ENCODE measurements around the gene OCA2. TPM values are rescaled to one million over a fixed set of nuclear protein-coding genes. Genes with fewer than 3 reads are reported as not detected.
A peak's percentile ranks its signal among the peaks of the same experiment; 100 is the strongest.
"Not testable (repeated sequence)": the region's sequence is repeated elsewhere in the genome, so short reads cannot be mapped to it uniquely, and the experiment has no call there.

The OCA2 gene
- total RNA-seq, 1 donor from 2014 or later: 1.2 TPM

DNA sequence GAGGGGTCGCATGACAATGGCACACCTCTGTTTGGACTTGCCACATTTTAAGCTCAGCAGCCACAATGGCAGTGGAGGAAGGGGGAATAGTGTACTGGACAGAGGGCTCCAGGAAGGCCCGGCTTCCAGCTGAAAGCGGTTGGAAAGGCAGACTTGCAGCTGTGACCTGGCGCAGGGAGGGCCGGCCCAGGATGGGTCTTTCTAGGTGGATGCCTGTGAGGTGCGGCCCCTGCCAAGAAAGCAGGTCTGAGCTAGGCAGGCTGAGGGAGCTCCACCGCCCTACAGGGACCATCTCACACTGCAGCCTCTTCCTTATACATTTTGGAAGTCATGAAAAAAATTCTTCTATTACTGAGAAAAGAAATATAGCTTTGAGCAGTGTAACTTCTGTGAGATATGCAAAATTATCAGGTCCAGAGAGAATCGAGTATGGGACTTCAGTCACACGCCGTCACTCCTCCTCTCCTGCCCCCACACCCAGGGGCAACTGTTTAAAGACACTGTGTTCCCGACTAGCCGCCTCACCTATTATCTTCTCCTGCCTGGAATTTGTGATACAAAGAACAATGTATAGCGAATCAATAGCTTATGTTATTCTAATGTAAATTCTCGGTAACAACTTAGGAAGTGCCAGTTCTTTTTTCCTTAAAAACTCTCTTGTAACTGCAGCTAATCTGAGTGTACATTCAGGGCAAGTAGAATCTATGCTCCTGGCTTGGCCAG is 331.0 kb downstream of the OCA2 start:
- Mint-ChIP-seq H3K4me1 (ENCODE audit: unreplicated experiment) (no peaks in the 10 kb centered on the region), H3K27me3 (ENCODE audit: unreplicated experiment) (no peaks in the 10 kb centered on the region), H3K36me3 (ENCODE audit: unreplicated experiment) (no peaks in the 10 kb centered on the region), H3K9me3 (ENCODE audit: unreplicated experiment) (no peaks in the 10 kb centered on the region), H3K4me3 (ENCODE audit: unreplicated experiment) (no peak overlapping the region), H3K27ac (ENCODE audit: unreplicated experiment) (no peak overlapping the region)
- TF ChIP-seq, protein P1, sequence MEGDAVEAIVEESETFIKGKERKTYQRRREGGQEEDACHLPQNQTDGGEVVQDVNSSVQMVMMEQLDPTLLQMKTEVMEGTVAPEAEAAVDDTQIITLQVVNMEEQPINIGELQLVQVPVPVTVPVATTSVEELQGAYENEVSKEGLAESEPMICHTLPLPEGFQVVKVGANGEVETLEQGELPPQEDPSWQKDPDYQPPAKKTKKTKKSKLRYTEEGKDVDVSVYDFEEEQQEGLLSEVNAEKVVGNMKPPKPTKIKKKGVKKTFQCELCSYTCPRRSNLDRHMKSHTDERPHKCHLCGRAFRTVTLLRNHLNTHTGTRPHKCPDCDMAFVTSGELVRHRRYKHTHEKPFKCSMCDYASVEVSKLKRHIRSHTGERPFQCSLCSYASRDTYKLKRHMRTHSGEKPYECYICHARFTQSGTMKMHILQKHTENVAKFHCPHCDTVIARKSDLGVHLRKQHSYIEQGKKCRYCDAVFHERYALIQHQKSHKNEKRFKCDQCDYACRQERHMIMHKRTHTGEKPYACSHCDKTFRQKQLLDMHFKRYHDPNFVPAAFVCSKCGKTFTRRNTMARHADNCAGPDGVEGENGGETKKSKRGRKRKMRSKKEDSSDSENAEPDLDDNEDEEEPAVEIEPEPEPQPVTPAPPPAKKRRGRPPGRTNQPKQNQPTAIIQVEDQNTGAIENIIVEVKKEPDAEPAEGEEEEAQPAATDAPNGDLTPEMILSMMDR (IDR thresholded peaks at IDR 0.05): no peak
- peak; percentile 38 for DNase-seq (ENCODE audit: extremely low spot score, unreplicated experiment)

DNA sequence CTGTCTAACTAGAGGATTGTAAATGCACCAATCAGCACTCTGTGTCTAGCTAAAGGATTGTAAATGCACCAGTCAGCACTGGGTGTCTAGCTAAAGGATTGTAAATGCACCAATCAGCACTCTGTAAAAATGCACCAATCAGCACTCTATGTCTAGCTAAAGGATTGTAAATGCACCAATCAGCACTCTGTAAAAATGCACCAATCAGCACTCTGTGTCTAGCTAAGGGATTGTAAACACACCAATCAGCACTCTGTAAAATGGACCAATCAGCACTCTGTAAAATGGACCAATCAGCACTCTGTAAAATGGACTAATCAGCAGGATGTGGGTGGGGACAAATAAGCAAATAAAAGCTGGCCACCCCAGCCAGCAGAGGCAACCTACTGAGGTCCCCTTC is 331.7 kb downstream of the OCA2 start:
- not testable (repeated sequence) for H3K4me3 Mint-ChIP-seq (ENCODE audit: unreplicated experiment); H3K36me3 Mint-ChIP-seq (ENCODE audit: unreplicated experiment); H3K4me1 Mint-ChIP-seq (ENCODE audit: unreplicated experiment); H3K27ac Mint-ChIP-seq (ENCODE audit: unreplicated experiment); DNase-seq (ENCODE audit: extremely low spot score, unreplicated experiment); H3K27me3 Mint-ChIP-seq (ENCODE audit: unreplicated experiment); H3K9me3 Mint-ChIP-seq (ENCODE audit: unreplicated experiment)

DNA sequence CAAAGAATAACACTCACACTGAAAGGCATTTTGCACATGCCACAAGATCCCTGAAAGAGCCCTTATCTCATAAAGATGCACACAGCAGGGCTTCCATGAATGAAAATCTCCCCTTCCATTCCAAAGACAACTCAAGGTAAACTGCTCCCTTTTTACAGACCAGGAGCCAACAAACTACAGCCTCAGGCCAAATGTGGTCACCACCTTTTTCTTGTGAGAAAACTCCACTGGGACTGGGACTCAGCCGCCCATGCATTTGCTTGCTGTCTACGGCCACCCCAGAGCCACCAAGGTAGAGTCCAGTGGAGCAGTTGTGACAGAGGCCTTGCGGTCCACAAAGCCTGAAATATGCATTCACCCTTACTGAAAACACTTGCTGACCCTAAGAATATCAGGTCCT is 334.8 kb downstream of the OCA2 start:
- Mint-ChIP-seq H3K27ac (ENCODE audit: unreplicated experiment) (no peak overlapping the region), H3K4me3 (ENCODE audit: unreplicated experiment) (no peak overlapping the region)

DNA sequence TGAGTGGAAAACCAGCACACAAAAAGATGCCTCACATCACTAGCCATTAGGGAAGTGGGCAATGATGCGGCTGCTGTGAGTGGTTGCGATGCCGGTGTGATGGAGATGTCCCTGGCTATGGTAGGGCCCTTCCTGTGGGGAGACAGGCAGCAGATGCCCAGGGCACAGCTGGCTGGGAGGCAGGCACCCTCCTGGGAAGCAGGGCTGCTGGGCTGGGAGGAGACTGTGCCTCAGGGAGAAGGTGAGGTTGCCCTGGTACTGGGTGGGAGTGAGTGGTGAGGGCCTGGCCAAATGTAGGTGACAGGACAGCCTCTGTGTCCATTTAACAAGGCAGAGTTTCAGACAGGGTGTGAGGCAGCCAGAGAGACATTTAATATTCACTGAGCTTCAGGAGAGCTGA is 335.6 kb downstream of the OCA2 start:
- no peak overlapping the region for H3K27ac Mint-ChIP-seq (ENCODE audit: unreplicated experiment)

More for the DNA sequence above, 334.8 kb downstream of the OCA2 start:
- Mint-ChIP-seq H3K36me3 (ENCODE audit: unreplicated experiment) (no peaks in the 10 kb centered on the region), H3K27me3 (ENCODE audit: unreplicated experiment) (no peaks in the 10 kb centered on the region), H3K9me3 (ENCODE audit: unreplicated experiment) (no peaks in the 10 kb centered on the region), H3K4me1 (ENCODE audit: unreplicated experiment) (no peaks in the 10 kb centered on the region)
- TF ChIP-seq, protein P1 (IDR thresholded peaks at IDR 0.05): no peak
- DNase-seq (ENCODE audit: extremely low spot score, unreplicated experiment): peak; percentile 62

DNA sequence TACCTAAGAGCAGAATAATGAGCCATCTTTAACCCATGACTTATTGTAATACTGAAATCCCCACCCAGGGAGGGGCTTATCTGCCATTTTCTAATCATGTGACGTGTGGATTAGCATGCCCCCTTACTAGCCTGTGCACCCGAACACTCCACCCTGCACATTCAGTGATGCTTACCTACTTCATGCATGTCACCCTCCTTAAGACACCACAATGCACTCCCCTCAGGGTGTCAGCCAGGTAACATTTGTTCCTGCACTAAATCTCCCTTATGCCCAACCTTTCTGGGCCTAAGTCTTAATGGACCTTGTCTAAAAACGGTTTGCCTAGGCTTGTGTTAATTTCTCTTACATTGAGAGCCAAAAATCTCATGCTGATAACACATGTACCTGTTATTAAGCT is 336.6 kb downstream of the OCA2 start:
- Mint-ChIP-seq H3K36me3 (ENCODE audit: unreplicated experiment) (no peaks in the 10 kb centered on the region), H3K4me1 (ENCODE audit: unreplicated experiment) (no peaks in the 10 kb centered on the region), H3K9me3 (ENCODE audit: unreplicated experiment) (no peaks in the 10 kb centered on the region), H3K27ac (ENCODE audit: unreplicated experiment) (no peak overlapping the region), H3K27me3 (ENCODE audit: unreplicated experiment) (peaks cover 3% of the 10 kb centered on the region), H3K4me3 (ENCODE audit: unreplicated experiment) (no peak overlapping the region)
- TF ChIP-seq, protein P1 (IDR thresholded peaks at IDR 0.05): no peak
- DNase-seq (ENCODE audit: extremely low spot score, unreplicated experiment): no peak

More for the DNA sequence above, 335.6 kb downstream of the OCA2 start:
- Mint-ChIP-seq H3K4me1 (ENCODE audit: unreplicated experiment) (no peaks in the 10 kb centered on the region), H3K36me3 (ENCODE audit: unreplicated experiment) (no peaks in the 10 kb centered on the region), H3K27me3 (ENCODE audit: unreplicated experiment) (peaks cover under 1% of the 10 kb centered on the region), H3K4me3 (ENCODE audit: unreplicated experiment) (no peak overlapping the region), H3K9me3 (ENCODE audit: unreplicated experiment) (no peaks in the 10 kb centered on the region)
- peak; percentile 78 for DNase-seq (ENCODE audit: extremely low spot score, unreplicated experiment)
- TF ChIP-seq, protein P1 (IDR thresholded peaks at IDR 0.05): no peak
